GM18511 (cell line): ENCODE measurements around the gene BMP8A.
"Not testable (repeated sequence)": the region's sequence is repeated elsewhere in the genome, so short reads cannot be mapped to it uniquely, and the experiment has no call there.

Source experiments
- ATAC-seq: cut with Tn5 transposase; IDR thresholded peaks from one replicate; pipeline ENCODE4 v1.9.1; 2021; ENCODE audit warnings: mild to moderate bottlenecking, moderate library complexity; ENCODE audit not compliant: unreplicated experiment

BMP8A gene

DNA sequence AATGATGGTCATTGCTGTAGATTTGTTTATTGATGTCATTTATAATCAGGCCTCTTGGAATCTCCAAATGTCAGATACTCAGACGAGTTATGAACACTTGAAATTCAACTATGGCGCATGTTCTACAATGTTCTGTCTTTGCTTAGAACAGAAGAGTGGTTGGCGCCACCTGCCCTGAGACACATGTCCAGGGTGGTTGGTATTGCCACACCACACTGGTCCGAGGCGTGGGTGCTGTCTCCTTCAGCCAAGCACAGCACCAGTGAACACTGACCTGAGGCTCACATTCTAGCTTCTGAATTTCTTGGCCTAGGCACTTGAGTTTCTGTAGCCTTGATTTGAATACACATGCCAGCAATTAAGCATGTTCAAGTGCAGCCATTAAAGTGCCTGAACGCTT, 10.1 kb upstream of the BMP8A start:
- ATAC-seq, result no peak

- no peak for ATAC-seq
Observed at GRCh38 chr1:39483276-39483675, 8.2 kb upstream of the BMP8A start.

GRCh38 chr1:39484564-39484963, 6.9 kb upstream of the BMP8A start:
- no peak for ATAC-seq

GRCh38 chr1:39485046-39485803, 6.2 kb upstream of the BMP8A start:
- no peak for ATAC-seq

DNA sequence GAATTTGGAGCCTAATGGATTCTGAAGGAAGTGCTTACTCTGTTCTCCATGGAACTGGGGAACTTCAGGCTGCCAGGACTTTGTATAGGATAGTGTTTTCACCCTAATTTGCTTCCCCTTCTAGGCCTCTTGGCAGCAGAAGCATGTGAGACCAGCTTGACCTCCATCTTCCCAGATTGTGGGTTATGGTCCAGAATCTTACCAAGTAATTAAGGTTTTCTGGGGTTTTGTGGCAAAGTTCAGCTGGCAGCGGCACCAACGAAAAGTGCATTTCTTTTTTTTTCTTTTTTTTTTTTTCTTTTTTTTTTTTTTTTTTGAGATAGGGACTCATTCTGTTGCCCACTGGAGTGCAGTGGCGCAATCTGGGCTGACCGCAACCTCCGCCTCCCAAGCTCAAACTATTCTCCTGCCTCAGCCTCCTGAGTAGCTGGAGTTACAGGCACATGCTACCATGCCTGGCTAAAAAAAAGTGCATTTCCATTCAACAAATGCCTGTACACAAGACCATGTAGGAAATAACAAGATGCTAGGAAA, 3.4 kb upstream of the BMP8A start:
- ATAC-seq, result no peak

DNA sequence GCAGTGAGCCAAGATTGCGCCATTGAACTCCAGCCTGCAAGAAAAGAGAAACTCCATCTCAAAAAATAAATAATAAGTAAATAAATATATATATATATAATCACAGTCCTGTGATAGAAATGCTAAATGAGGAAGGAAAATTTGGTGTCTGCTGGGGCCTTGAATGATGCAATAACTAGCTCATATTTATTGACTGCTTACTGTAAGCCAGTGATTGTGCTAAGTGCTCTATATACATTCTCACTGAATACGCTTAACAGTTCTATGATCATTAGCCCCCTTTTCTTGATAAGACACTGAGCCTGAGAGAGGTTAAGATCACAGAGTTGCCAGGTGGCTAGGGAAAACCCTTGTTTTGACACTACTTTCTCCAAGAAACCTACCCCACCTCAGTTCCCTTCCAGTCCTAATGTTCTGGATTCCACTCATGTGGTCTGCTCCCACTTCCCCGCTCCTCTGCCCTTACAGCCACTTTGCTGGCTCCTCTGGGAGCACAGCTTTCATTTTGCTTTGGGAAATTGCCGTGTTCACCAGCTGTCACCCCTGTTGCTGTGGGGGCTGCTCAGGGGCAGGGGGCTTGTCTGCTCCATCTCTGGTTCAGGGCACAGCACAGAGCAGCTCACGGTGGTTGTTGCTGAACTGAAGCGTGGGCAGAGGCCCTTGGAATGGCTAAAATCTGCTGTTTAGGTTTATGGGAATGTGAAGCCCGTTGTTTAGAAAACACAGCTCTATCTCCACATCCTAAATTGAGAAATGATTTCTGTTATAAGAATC, 2.5 kb upstream of the BMP8A start:
- no peak for ATAC-seq

GRCh38 chr1:39489567-39490239, 1.7 kb upstream of the BMP8A start:
- ATAC-seq, result no peak

GRCh38 chr1:39490596-39491145, 765 bp upstream of the BMP8A start:
- no peak for ATAC-seq

GRCh38 chr1:39492118-39493042, 944 bp downstream of the BMP8A start:
- not testable (repeated sequence) for ATAC-seq

GRCh38 chr1:39493043-39493810, 1.8 kb downstream of the BMP8A start:
- not testable (repeated sequence) for ATAC-seq

DNA sequence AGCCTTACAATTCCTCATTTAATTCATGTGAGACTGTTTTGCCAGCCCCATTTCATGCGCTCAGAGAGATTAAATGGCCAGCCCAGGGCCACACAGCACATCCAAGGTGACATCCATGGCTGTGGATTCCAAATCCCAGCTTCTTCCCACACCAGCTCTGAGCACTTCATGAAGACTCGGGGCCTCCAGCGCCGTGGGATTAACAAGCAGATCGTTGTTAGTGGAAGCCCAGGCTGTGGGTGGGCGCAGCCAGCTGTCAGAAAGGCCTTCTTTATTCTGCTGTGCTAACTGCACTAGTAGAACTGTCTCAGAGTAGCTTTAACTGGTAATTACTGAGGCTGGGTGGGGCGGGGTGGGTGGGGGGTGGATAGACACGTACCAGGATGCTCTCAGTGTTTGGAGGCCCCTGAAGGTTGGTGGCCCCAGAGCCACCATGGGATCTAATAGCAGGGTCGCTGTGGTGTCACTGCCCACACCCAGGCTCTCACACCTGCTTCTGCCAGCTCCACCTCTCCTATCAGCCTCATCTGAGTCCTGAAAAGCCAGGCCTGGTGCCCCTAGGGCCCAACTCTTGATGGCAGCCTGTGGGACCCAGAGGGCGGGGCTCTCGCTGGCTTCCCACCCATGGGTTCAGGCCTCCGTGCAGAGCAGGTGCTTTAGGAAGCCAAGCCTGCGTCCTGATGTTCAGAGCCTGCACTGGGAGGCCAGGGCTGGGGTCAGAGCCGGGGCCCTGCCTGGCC, 3.4 kb downstream of the BMP8A start:
- ATAC-seq, result no peak

GRCh38 chr1:39496520-39496919, 5.1 kb downstream of the BMP8A start:
- not testable (repeated sequence) for ATAC-seq

DNA sequence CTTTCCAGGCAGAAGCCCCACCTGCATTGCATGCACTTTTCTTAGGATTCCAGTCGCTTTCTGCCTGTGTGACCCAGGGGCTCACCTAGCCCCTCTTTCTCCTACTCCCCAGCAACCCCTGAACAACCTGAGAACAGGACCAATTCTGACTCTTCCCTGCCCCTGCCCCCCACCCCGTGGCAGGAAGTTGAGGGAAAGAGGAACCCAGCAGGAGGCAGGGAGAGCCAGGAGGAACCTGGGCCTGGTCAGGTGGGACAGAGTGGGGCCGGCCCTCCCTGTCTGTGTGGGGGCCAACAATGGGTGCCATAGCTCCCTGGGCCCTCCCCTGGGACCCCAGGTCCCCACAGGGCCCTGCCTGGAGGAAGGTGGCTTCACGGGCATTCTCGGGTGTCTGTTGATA, 6.1 kb downstream of the BMP8A start:
- ATAC-seq, result no peak

- ATAC-seq, result not testable (repeated sequence)
Observed at GRCh38 chr1:39498096-39498710, 6.8 kb downstream of the BMP8A start.

GRCh38 chr1:39498821-39499220, 7.4 kb downstream of the BMP8A start:
- not testable (repeated sequence) for ATAC-seq

- no peak for ATAC-seq
Observed at GRCh38 chr1:39499668-39500067, 8.2 kb downstream of the BMP8A start.

- no peak for ATAC-seq
Observed at GRCh38 chr1:39500862-39501389, 9.5 kb downstream of the BMP8A start.

DNA sequence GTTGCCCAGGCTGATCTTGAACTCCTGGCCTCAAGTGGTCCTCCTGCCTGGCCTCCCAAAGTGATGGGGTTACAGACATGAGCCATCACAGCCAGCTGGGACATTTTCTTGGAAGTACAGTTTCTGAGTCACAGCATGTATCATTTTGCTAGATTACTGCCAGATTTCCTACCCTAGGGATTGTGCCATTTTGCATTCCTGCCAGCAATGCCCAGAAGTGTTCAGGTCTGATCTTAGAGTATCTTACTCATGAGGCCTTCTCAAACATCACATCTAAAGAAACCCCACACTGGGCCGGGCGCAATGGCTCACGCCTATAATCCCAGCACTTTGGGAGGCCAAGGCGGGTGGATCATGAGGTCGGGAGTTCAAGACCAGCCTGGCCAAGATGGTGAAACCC, 10.2 kb downstream of the BMP8A start:
- ATAC-seq, result no peak
